MV-4-11 (cell line): ENCODE data around the gene ARHGAP30.

Experiments
- DNase-seq: peaks from one replicate; lab custom pipeline; 2025; lab: John Stamatoyannopoulos, UW

Gene ARHGAP30

GRCh38 chr1:161091093-161091492 is 21.4 kb upstream of the ARHGAP30 start:
- DNase-seq = no peak

DNA sequence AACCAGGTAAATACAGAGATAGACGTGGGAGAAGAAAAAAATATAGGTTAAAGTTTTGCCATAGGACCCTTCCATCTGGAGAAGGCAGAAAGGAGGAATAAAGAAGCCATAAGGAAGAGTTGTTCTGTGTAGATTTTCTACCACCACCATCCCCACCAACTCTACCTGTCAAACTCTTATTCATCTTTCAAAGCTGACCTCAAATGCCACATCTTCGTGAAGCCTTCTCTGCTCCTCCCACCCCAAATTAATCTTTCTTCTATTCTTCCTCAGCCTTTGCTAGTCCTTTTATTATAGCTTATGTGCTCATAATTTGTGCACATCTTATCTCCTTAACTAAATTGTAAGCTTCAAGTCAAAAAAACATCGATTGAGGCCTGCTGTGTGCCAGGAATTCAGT is 20.9 kb upstream of the ARHGAP30 start:
- DNase-seq = no peak

DNA sequence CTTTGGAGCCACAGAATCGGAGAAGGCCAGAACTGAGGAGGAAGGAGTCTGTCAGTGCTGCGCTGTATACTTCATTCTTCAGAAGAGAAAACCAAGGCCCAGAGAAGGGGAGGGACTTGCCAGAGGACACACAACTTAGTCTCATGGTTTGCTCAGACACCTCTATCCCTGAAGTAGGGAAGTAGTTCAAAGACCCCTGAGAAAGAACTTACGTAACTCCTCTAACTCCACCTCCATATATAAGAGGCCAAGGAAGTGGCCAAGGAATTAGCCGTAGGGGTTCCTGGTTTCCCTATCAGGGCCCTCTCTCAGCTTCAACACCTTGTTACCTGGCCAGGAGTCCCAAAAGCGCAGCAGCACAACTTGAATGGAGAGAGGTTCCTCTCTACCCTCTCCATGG is 20.2 kb upstream of the ARHGAP30 start:
- DNase-seq = no peak

DNA sequence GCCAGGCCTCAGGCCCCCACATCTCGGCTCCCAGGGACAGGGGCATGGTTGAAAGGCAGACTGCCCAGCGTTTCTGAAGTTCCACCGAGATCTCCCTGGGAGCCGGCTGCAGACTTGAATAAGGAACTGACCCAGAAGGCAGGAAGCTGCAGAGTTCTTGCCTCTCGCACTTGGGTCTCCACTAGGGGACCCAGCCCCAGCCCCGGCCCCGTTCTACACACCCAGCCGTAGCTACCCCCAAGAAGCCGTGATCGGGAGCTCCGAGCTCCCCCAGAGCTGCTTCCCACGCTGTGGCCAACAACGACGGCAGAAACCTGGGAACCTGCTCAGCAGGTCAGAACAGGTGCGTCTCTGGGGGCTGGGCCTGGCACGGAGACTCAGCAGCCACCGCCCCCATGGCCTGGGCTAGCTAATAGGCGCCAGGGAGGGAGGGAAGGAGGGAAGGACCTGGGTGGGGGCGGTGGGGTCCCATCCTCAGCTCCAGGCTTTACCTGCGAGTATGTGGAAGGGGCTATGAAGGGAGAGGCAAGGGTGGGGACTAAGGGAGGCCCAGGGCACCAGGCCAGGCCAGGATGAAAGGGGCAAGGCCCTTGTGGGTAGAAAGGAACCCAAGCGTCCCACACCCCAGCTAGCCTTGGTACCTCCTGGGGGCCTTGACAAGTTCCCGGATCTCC is 19.7 kb upstream of the ARHGAP30 start, which contains the start of gene NECTIN4:
Gene NECTIN4, minus strand, starts transcription at position 308 of the 674 bp plus-strand sequence. Its CDS starts 262 bp downstream, at position 46.
- DNase-seq = peak; percentile 37

GRCh38 chr1:161088587-161089110 is 19.0 kb upstream of the ARHGAP30 start:
- no peak for DNase-seq

DNA sequence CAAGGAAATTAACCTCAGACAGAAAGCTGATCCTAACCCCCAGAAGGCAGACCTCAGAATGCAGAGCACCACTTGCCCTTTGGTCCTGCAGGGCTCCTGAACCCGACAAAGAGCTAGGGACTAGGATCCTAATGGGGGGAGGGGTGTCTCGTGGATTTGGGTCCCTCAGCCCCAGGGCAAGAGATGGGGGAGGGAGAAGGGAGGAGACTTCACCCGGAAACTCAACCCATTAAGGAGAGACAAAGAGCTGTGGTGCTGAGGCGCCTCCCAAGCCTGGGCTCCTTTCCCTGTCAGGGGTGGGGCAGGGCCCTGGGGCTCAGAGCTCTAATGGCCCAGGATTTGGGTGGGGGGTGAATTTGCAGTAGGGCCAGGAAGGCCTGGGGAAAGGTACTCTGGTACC is 16.8 kb upstream of the ARHGAP30 start:
- DNase-seq = no peak

DNA sequence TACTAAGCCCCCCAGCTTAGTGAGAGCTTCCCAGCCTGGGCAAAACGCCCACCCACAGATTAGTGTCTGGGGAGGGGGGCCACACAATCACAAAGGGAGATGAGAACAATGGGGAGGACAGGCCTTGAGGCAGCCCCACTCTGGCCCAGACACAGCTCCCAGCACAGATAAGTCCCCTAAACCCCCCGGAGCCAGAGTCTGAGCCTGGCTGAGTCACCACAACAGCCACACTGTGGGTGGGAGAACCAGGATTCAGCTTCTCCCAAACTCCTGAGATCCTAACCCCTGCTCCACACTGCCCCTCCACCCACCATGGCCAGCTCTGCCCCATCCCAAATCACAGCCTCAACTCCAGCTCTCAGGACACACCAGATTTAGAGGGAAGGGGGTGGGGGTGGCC is 15.5 kb upstream of the ARHGAP30 start:
- DNase-seq = no peak

GRCh38 chr1:161084597-161084988 is 14.9 kb upstream of the ARHGAP30 start:
- DNase-seq = no peak

GRCh38 chr1:161083748-161084596 is 14.3 kb upstream of the ARHGAP30 start:
- DNase-seq = peak; percentile 33

GRCh38 chr1:161082996-161083747 is 13.5 kb upstream of the ARHGAP30 start:
- DNase-seq = peak; percentile 95

- DNase-seq = no peak
Measured at GRCh38 chr1:161082483-161082882, 12.8 kb upstream of the ARHGAP30 start.

- DNase-seq = no peak
Measured at GRCh38 chr1:161081519-161081918, 11.8 kb upstream of the ARHGAP30 start.

GRCh38 chr1:161080441-161081405 is 11.0 kb upstream of the ARHGAP30 start:
- peak; percentile 56 for DNase-seq

- no peak for DNase-seq
Measured at GRCh38 chr1:161079436-161080110, 9.9 kb upstream of the ARHGAP30 start.

GRCh38 chr1:161077426-161077825 is 7.7 kb upstream of the ARHGAP30 start:
- DNase-seq = no peak

GRCh38 chr1:161076410-161076809 is 6.7 kb upstream of the ARHGAP30 start:
- no peak for DNase-seq

- DNase-seq = no peak
Measured at GRCh38 chr1:161074676-161075368, 5.1 kb upstream of the ARHGAP30 start.

GRCh38 chr1:161073474-161074121 is 3.9 kb upstream of the ARHGAP30 start:
- no peak for DNase-seq

DNA sequence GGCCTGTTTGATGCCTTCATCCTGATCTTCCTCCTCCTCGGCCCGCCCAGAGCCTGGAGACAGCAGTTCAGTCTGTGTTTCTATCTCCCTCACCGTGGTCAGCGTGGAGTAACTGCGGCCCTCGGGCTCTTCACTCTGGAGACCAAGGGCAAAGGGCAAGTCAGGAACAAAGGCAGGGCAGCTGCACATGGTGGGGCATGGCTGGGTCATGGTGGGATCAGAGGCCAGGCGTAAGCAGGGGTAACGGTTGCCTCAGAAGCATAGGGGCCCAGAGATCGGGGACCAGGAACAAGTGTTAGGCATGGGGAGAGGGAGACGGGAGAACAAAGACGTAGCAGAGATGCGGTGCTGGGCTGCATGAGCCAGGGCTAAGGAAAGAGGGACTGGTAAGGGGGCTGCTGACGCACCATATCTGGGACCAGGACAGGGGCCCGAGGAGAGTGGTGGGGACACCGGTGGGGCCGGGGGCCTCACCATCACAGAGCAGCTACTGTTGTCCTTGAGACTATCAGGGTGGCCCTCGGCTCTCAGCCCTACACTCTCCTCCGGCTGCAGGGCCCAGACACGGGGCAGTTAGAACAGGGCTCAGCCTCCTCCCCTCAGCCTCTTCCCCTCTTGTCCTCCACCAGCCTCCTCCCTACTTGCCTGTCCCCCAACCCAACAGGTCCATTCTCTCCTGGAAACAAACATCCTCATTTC is 3.2 kb upstream of the ARHGAP30 start:
- no peak for DNase-seq
